Liver (tissue), 3 donors: Measurements from ENCODE around the gene TMEM51.

Source experiments
- CTCF ChIP-seq: fragments of 150-350 bp; IDR thresholded peaks from 2 replicates; pipeline ENCODE4 v1.5.1; 2017; ENCODE audit warnings: improper control_type of control experiment, low read depth, low read length; ENCODE audit not compliant: missing input control
- MAX ChIP-seq: IDR thresholded peaks from 2 replicates; pipeline ENCODE4 v1.6.1; 2016; ENCODE audit warnings: antibody characterized with exemption
- RAD21 ChIP-seq, 2 donors: IDR thresholded peaks; 2 replicates each; pipeline ENCODE4 v1.6.1; 2016; ENCODE audit warnings: antibody characterized with exemption in 2 of 2, mild to moderate bottlenecking in 2 of 2
- TAF1 ChIP-seq: conservative IDR thresholded peaks from 2 replicates; pipeline ENCODE4 v1.6.1; 2016; ENCODE audit warnings: antibody characterized with exemption, mild to moderate bottlenecking
- donor health status: healthy.
- donor health status: healthy.

GRCh38 chr1:15132965-15133364, 20.6 kb upstream of the TMEM51 start:
- no peak for TF ChIP-seq CTCF
- no peak for TF ChIP-seq RAD21 (IDR thresholded peaks at IDR 0.05)
- TF ChIP-seq MAX: no peak
- no peak for TF ChIP-seq TAF1
